ENCODE measurements around the gene ANAPC15.

GRCh38 chr11:72116019-72116755 lies 3.7 kb upstream of the ANAPC15 start:
- TF ChIP-seq NFYB (IDR thresholded peaks at IDR 0.05; ENCODE audit: extremely low read depth, insufficient read length) (no peak), NEUROD1 (IDR thresholded peaks at IDR 0.05; ENCODE audit: borderline replicate concordance, low read depth, low read length, partially characterized antibody) (no peak), REST (IDR thresholded peaks at IDR 0.05; ENCODE audit: borderline replicate concordance) (no peak), REST (CRISPR knock-in tag; IDR thresholded peaks at IDR 0.05; ENCODE audit: low read depth) (no peak), TAF1 (IDR thresholded peaks at IDR 0.05; ENCODE audit: control insufficient read depth, extremely low read depth, insufficient read depth, low read length, severe bottlenecking) (no peak), ZBTB11 (CRISPR knock-in tag; IDR thresholded peaks at IDR 0.05) (no peak), TARDBP (IDR thresholded peaks at IDR 0.05) (no peak), THAP7 (CRISPR knock-in tag; IDR thresholded peaks at IDR 0.05) (no peak), PATZ1 (CRISPR knock-in tag; IDR thresholded peaks at IDR 0.05; ENCODE audit: borderline replicate concordance) (no peak), CSDE1 (IDR thresholded peaks at IDR 0.05) (no peak), CREM (IDR thresholded peaks at IDR 0.05; ENCODE audit: low read depth) (no peak), ELF2 (CRISPR knock-in tag; IDR thresholded peaks at IDR 0.05) (no peak), EZH2 (IDR thresholded peaks at IDR 0.05; ENCODE audit: borderline replicate concordance, low read depth, low read length) (no peak)
